SK-N-SH treated with all-trans-retinoic acid at 6 μM for 48 hours (cell line): ENCODE data around the gene PHOSPHO1.
A peak's percentile ranks its signal among the peaks of the same experiment; 100 is the strongest.

Experiments used
- ATAC-seq: fragments of 200-7000 bp; cut with Tn5 transposase; 3 replicates; pipeline ENCODE4 v1.9.1; 2020; ENCODE audit warnings: mild to moderate bottlenecking, moderate library complexity
- ARNTL ChIP-seq: fragments of 450-650 bp; formaldehyde crosslinking; IDR thresholded peaks from 2 replicates; pipeline ENCODE4 v1.5.0; 2020; ENCODE audit warnings: low read depth, mild to moderate bottlenecking, moderate library complexity, borderline replicate concordance
- BACH2 ChIP-seq: fragments of 250-450 bp; sonication (Bioruptor Pico); IDR thresholded peaks from 2 replicates; pipeline ENCODE4 v1.9.0; 2021; ENCODE audit warnings: mild to moderate bottlenecking, borderline replicate concordance
- CSDC2 ChIP-seq: fragments of 250-450 bp; sonication (Bioruptor Pico); IDR thresholded peaks from 2 replicates; pipeline ENCODE4 v1.5.0; 2020; ENCODE audit warnings: mild to moderate bottlenecking, moderate library complexity
- ESRRG ChIP-seq: fragments of 250-450 bp; sonication (Bioruptor Pico); IDR thresholded peaks from 2 replicates; pipeline ENCODE4 v1.6.1; 2021; ENCODE audit warnings: mild to moderate bottlenecking
- GLIS3 ChIP-seq: fragments of 250-450 bp; sonication (Bioruptor Pico); IDR thresholded peaks from 2 replicates; pipeline ENCODE4 v1.5.0; 2020; ENCODE audit warnings: mild to moderate bottlenecking, moderate library complexity
- OSR1 ChIP-seq: fragments of 250-450 bp; sonication (Bioruptor Pico); IDR thresholded peaks from 2 replicates; pipeline ENCODE4 v1.8.0; 2022; ENCODE audit warnings: moderate library complexity, mild to moderate bottlenecking, inconsistent platforms
- PATZ1 ChIP-seq: fragments of 250-450 bp; sonication (Bioruptor Pico); IDR thresholded peaks from 2 replicates; pipeline ENCODE4 v1.8.0; 2020; ENCODE audit warnings: mild to moderate bottlenecking, moderate library complexity, borderline replicate concordance
- POU6F1 ChIP-seq: fragments of 250-450 bp; sonication (Bioruptor Pico); IDR thresholded peaks from 2 replicates; pipeline ENCODE4 v1.8.0; 2021; ENCODE audit warnings: low read depth, mild to moderate bottlenecking, moderate library complexity, borderline replicate concordance
- PPARA ChIP-seq: fragments of 250-450 bp; sonication (Bioruptor Pico); IDR thresholded peaks from 2 replicates; pipeline ENCODE4 v1.5.0; 2020; ENCODE audit warnings: mild to moderate bottlenecking, borderline replicate concordance
- RARB ChIP-seq: fragments of 250-450 bp; sonication (Bioruptor Pico); IDR thresholded peaks from 2 replicates; pipeline ENCODE4 v1.8.0; 2021; ENCODE audit warnings: mild to moderate bottlenecking, moderate library complexity
- SNAI2 ChIP-seq: fragments of 250-450 bp; sonication (Bioruptor Pico); IDR thresholded peaks from 2 replicates; pipeline ENCODE4 v1.5.0; 2020; ENCODE audit warnings: mild to moderate bottlenecking, moderate library complexity
- TCF4 ChIP-seq: fragments of 250-450 bp; sonication (Bioruptor Pico); IDR thresholded peaks from 2 replicates; pipeline ENCODE4 v1.8.0; 2021; ENCODE audit warnings: mild to moderate bottlenecking, moderate library complexity, borderline replicate concordance
- TOX ChIP-seq: fragments of 250-450 bp; sonication (Bioruptor Pico); IDR thresholded peaks from 2 replicates; pipeline ENCODE4 v1.8.0; 2021; ENCODE audit warnings: mild to moderate bottlenecking, moderate library complexity, borderline replicate concordance
- TSHZ2 ChIP-seq: fragments of 250-450 bp; sonication (Bioruptor Pico); IDR thresholded peaks from 2 replicates; pipeline ENCODE4 v1.5.0; 2020; ENCODE audit warnings: mild to moderate bottlenecking, moderate library complexity
- ZFP30 ChIP-seq: fragments of 450-650 bp; formaldehyde crosslinking; IDR thresholded peaks from 2 replicates; pipeline ENCODE4 v1.5.0; 2022; ENCODE audit warnings: mild to moderate bottlenecking, moderate library complexity
- ZNF565 ChIP-seq: fragments of 450-650 bp; formaldehyde crosslinking; conservative IDR thresholded peaks from 2 replicates; pipeline ENCODE4 v1.5.0; 2020; ENCODE audit warnings: low read depth, mild to moderate bottlenecking, moderate library complexity
- ZNF70 ChIP-seq: fragments of 450-650 bp; formaldehyde crosslinking; IDR thresholded peaks from 2 replicates; pipeline ENCODE4 v1.5.0; 2020; ENCODE audit warnings: mild to moderate bottlenecking, moderate library complexity
- ZNF8 ChIP-seq: fragments of 450-650 bp; formaldehyde crosslinking; IDR thresholded peaks from 2 replicates; pipeline ENCODE4 v1.5.0; 2020; ENCODE audit warnings: mild to moderate bottlenecking, moderate library complexity
- TF ChIP-seq, protein P1 (sequence below): fragments of 250-450 bp; sonication (Bioruptor Pico); IDR thresholded peaks from 2 replicates; pipeline ENCODE4 v1.5.1; 2020; ENCODE audit warnings: low read depth, mild to moderate bottlenecking, moderate library complexity
- TF ChIP-seq, protein P2 (sequence below): fragments of 250-450 bp; sonication (Bioruptor Pico); IDR thresholded peaks from 2 replicates; pipeline ENCODE4 v1.5.1; 2021; ENCODE audit warnings: mild to moderate bottlenecking, moderate library complexity

PHOSPHO1 gene

GRCh38 chr17:49195751-49196150 lies 34.8 kb downstream of the PHOSPHO1 start:
- no peak for ATAC-seq
- TF ChIP-seq PPARA (CRISPR knock-in tag) (no peak), PATZ1 (CRISPR knock-in tag) (no peak), TOX (CRISPR knock-in tag) (no peak), TCF4 (no peak), OSR1 (CRISPR knock-in tag) (no peak), ESRRG (CRISPR knock-in tag) (no peak), GLIS3 (CRISPR knock-in tag) (no peak), ZNF8 (CRISPR knock-in tag) (no peak), ZFP30 (CRISPR knock-in tag) (no peak), ZNF70 (CRISPR knock-in tag) (no peak), RARB (no peak), POU6F1 (CRISPR knock-in tag) (no peak)
- TF ChIP-seq, protein P1, sequence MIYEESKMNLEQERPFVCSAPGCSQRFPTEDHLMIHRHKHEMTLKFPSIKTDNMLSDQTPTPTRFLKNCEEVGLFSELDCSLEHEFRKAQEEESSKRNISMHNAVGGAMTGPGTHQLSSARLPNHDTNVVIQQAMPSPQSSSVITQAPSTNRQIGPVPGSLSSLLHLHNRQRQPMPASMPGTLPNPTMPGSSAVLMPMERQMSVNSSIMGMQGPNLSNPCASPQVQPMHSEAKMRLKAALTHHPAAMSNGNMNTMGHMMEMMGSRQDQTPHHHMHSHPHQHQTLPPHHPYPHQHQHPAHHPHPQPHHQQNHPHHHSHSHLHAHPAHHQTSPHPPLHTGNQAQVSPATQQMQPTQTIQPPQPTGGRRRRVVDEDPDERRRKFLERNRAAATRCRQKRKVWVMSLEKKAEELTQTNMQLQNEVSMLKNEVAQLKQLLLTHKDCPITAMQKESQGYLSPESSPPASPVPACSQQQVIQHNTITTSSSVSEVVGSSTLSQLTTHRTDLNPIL = no peak

- ATAC-seq = no peak
- no peak for TF ChIP-seq ZNF565 (CRISPR knock-in tag)
- TF ChIP-seq, protein P2, sequence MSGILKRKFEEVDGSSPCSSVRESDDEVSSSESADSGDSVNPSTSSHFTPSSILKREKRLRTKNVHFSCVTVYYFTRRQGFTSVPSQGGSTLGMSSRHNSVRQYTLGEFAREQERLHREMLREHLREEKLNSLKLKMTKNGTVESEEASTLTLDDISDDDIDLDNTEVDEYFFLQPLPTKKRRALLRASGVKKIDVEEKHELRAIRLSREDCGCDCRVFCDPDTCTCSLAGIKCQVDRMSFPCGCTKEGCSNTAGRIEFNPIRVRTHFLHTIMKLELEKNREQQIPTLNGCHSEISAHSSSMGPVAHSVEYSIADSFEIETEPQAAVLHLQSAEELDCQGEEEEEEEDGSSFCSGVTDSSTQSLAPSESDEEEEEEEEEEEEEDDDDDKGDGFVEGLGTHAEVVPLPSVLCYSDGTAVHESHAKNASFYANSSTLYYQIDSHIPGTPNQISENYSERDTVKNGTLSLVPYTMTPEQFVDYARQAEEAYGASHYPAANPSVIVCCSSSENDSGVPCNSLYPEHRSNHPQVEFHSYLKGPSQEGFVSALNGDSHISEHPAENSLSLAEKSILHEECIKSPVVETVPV = no peak
- TF ChIP-seq ESRRG (CRISPR knock-in tag) = no peak
- TF ChIP-seq TCF4 = no peak
- no peak for TF ChIP-seq CSDC2
- TF ChIP-seq, protein P1 = no peak
- TF ChIP-seq ZNF8 (CRISPR knock-in tag) = no peak
Measured at GRCh38 chr17:49194297-49194607, 36.3 kb downstream of the PHOSPHO1 start.

- peak; percentile 19 for ATAC-seq
- TF ChIP-seq SNAI2 (CRISPR knock-in tag) (no peak), CSDC2 (no peak), POU6F1 (CRISPR knock-in tag) (no peak), ARNTL (CRISPR knock-in tag) (no peak), ZNF8 (CRISPR knock-in tag) (no peak), ZNF565 (CRISPR knock-in tag) (no peak), GLIS3 (CRISPR knock-in tag) (no peak), ZNF70 (CRISPR knock-in tag) (no peak), BACH2 (CRISPR knock-in tag) (no peak), TSHZ2 (CRISPR knock-in tag) (no peak)
- TF ChIP-seq, protein P1 = no peak
- TF ChIP-seq, protein P2 = no peak
Measured at GRCh38 chr17:49193513-49194296, 36.9 kb downstream of the PHOSPHO1 start.
